AG04450 (cell line): ENCODE data around the gene AP1M2. TPM values are rescaled to one million over a fixed set of nuclear protein-coding genes. Genes with fewer than 3 reads are reported as not detected.

Experiments used
- CTCF ChIA-PET: fragments of 300-600, 350-600 bp; formaldehyde crosslinking; extraction: SDS; loops from one replicate; lab custom pipeline; 2022; ENCODE audit warnings: antibody characterized with exemption, inconsistent platforms; lab: Charles Lee
- POLR2A ChIA-PET: fragments of 350-600 bp; formaldehyde crosslinking; extraction: SDS; loops from one replicate; lab custom pipeline; 2021; ENCODE audit warnings: antibody characterized with exemption, inconsistent platforms; lab: Yijun Ruan, JAX
- DNase-seq: peaks from one replicate; pipeline ENCODE4 v3.0.0-alpha.2; 2011; ENCODE audit warnings: low read depth, low spot score
- H3K27ac ChIP-seq: one replicate; pipeline ENCODE4 v1.5.1; 2012; ENCODE audit warnings: low read depth, low read length, control low read depth
- H3K27me3 ChIP-seq: one replicate; pipeline ENCODE4 v1.6.0; 2012; ENCODE audit warnings: low read length; ENCODE audit not compliant: control insufficient read depth, insufficient read depth
- H3K4me3 ChIP-seq: 2 replicates; pipeline ENCODE4 v1.5.1; 2011; ENCODE audit warnings: mild to moderate bottlenecking, low read depth, low read length, control low read depth
- H3K9me3 ChIP-seq: 2 replicates; pipeline ENCODE4 v1.5.1; 2012; ENCODE audit warnings: low read length; ENCODE audit not compliant: control insufficient read depth, insufficient read depth
- CTCF ChIP-seq: IDR thresholded peaks from 2 replicates; pipeline ENCODE4 v1.5.1; 2011; ENCODE audit warnings: low read depth, low read length, control low read depth, inconsistent platforms
- polyA plus RNA-seq: library from polyadenylated mRNA; depleted of rRNA; stranded (reverse); fragments of >200 nt; gene quantifications from 2 replicates; pipeline ENCODE4 v1.2.3, GENCODE V29; 2011

AP1M2 gene
- polyA plus RNA-seq, 1 experiment, result 0.17 TPM

- CTCF ChIA-PET, result no interaction called here
- POLR2A ChIA-PET, result no interaction called here
- Histone ChIP-seq H3K9me3 (no peaks in the 10 kb centered on the region; the same call in 1 of the 2 replicates), H3K27ac (no peak overlapping the region), H3K27me3 (no peaks in the 10 kb centered on the region), H3K4me3 (no peak overlapping the region)
- DNase-seq, result no peak
- TF ChIP-seq CTCF, result no peak
These were observed 44.8 kb upstream of the AP1M2 start for GRCh38 chr19:10631874-10632273.

GRCh38 chr19:10625762-10626138 is 38.6 kb upstream of the AP1M2 start:
- TF ChIP-seq CTCF, result no peak
- Histone ChIP-seq H3K4me3 (peak overlapping the region; percentile 62), H3K27me3 (no peaks in the 10 kb centered on the region), H3K27ac (no peak overlapping the region), H3K9me3 (no peaks in the 10 kb centered on the region)
- ChIA-PET POLR2A (no interaction called here), CTCF (interaction anchor here (2.5 kb wide), 1 partner anchor 19 kb away, joined by 7 read pairs; no protein-coding TSS in a partner anchor)
- no peak for DNase-seq

GRCh38 chr19:10625003-10625761 is 38.1 kb upstream of the AP1M2 start, which contains the start of gene SLC44A2:
TSS of gene SLC44A2 (plus strand) at chr19:10625553. CDS start at chr19:10625634, 81 bp downstream.
- ChIA-PET CTCF (interaction anchor here (2.5 kb wide), 1 partner anchor 19 kb away, joined by 7 read pairs; no protein-coding TSS in a partner anchor), POLR2A (no interaction called here)
- Histone ChIP-seq H3K4me3 (peak within 1 kb of the TSS; percentile 62), H3K27ac (no peak within 1 kb of the TSS), H3K9me3 (no peaks in the 10 kb centered on the region), H3K27me3 (no peaks in the 10 kb centered on the region)
- DNase-seq, result no peak
- TF ChIP-seq CTCF, result no peak

GRCh38 chr19:10624585-10624984 is 37.5 kb upstream of the AP1M2 start:
- no peak for TF ChIP-seq CTCF
- no peak overlapping the region; the same call in 1 of the 2 replicates for H3K4me3 ChIP-seq
- H3K27ac ChIP-seq, result no peak overlapping the region
- ChIA-PET POLR2A (no interaction called here), CTCF (no interaction called here)
- H3K27me3 ChIP-seq, result no peaks in the 10 kb centered on the region
- no peak for DNase-seq
- no peaks in the 10 kb centered on the region for H3K9me3 ChIP-seq

GRCh38 chr19:10621966-10622365 is 34.9 kb upstream of the AP1M2 start:
- H3K4me3 ChIP-seq, result no peak overlapping the region
- H3K9me3 ChIP-seq, result no peaks in the 10 kb centered on the region
- no peak for DNase-seq
- no peak for TF ChIP-seq CTCF
- POLR2A ChIA-PET, result interaction anchor here (0.5 kb wide), 1 partner anchor 146 kb away, joined by 4 read pairs; no protein-coding TSS in a partner anchor
- no peak overlapping the region for H3K27ac ChIP-seq
- CTCF ChIA-PET, result interaction anchor here (1.3 to 3.4 kb wide), 2 partner anchors 22 to 40 kb away, joined by 4 to 28 read pairs; no protein-coding TSS in a partner anchor
- H3K27me3 ChIP-seq, result no peaks in the 10 kb centered on the region
